GM18858 (cell line): ENCODE measurements around the gene SORCS2.

ENCODE experiments used
- ATAC-seq: cut with Tn5 transposase; IDR thresholded peaks from one replicate; pipeline ENCODE4 v1.9.1; 2021; ENCODE audit not compliant: unreplicated experiment

SORCS2 gene

DNA sequence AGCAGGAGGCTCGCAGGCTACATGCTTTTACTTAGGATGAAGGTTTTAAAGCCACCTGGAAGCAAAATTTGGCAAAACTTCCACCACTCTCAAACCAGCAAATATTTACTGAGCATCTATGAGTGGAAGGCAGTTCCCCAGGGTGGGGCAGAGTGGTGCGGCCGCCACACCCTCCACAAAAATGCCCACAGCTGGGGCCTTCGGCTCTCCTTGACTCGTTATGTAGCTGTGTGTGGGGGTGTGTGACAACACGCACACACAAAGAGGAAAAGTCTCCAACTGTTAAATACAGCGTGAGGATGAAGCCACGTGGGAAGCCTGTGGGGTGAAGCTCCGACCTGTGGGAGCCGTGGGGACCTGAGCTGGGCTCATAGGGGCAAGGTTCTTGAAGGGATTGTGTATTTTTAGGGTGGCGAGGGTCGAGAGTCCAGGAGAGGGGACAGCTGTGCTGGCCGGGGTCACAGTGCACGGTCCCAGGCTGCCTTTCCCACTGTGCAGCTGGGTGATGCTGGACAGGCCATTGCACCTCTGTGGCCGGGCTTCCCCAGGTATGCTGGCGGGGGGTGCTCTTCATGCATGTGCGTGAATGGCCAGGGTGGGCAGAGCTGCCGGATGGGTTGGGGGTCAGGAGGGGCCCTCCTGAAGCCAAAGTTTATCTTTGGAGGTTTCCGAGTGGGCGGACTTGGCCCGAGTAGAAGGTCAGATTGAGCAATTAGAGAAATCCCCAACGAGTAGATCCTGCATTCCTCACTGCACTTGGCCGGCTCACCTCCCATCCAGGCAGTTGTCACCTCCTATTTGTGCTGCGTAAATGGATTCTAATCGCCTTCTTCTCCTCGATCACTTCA is 25.4 kb downstream of the SORCS2 start:
- no peak for ATAC-seq

DNA sequence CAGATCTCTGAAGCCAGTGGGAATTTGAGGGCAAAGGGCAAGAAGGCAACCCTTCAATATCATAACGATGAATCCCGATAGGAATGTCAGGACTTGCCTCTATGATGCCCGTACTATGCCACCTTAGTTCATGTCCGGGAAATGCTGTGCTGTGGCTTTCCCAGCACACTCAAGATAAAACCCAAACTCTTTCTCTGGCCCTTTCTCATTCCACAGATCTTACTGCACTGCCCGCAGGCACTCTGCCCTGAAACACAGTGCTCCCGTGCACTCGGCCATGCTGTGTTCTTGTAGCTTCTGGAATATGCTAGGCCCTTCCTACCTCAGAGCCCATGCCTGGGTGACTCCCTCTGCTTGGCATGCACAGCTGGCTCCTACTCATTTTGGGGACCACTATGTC is 26.3 kb downstream of the SORCS2 start:
- no peak for ATAC-seq

DNA sequence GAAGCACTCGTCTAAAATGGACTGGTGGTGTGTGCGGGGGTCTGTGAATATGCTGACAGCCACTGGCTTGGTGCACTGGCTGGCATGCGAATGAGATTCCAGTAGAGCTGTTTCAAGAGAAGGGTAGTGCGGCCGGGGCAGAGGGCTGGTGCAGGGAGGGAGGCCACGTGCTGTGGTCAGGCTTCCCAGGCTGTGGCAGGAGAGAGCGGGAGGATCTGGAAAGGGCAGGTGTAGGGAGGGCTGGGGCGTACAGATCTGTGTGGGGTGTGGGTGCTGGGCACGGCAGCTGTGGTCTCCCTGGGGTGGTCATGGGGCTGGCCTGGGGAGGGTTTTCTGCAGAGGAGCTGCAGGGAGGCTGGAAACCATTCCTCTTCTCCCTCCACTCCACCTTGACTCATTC is 30.2 kb downstream of the SORCS2 start:
- no peak for ATAC-seq

DNA sequence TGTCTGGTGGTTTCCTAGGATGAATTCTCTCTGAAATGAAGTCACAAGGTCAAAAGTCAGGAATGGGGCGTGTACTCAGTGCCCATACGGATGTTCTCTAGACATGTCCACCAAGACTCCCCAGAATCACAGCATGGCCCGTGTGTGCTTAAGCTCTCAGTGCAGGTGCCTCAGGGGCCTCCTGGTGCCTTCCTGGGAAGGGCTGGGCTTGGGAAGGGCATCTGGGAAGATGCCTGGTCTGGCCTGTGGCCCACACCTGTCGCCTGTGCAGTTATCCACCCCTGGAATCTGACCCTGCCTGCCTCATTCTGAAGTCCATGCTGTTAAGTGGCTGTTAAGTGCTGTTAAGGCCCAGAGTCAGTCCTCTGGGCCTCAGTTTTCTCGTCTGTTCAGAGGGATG is 31.2 kb downstream of the SORCS2 start:
- ATAC-seq = no peak

DNA sequence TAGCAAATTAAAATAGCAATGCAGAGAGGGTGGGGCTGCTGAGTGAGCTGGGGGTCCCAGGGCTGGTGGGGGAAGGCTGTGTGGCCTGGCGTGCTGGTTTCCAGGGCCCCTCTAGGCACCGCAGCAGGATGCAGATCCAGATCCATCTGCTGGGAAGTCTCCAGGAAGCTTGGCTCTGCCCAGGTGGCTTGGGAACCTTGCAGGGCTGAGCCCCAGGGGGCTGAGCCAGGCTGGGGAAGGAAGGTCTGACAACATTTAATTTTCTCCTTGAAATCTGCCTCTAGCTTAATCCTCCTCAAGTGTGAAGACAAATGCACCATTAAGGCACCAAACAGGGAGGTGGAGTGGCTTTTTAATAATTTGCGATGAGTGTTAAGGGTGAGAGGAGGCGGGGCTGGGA is 31.7 kb downstream of the SORCS2 start:
- no peak for ATAC-seq

DNA sequence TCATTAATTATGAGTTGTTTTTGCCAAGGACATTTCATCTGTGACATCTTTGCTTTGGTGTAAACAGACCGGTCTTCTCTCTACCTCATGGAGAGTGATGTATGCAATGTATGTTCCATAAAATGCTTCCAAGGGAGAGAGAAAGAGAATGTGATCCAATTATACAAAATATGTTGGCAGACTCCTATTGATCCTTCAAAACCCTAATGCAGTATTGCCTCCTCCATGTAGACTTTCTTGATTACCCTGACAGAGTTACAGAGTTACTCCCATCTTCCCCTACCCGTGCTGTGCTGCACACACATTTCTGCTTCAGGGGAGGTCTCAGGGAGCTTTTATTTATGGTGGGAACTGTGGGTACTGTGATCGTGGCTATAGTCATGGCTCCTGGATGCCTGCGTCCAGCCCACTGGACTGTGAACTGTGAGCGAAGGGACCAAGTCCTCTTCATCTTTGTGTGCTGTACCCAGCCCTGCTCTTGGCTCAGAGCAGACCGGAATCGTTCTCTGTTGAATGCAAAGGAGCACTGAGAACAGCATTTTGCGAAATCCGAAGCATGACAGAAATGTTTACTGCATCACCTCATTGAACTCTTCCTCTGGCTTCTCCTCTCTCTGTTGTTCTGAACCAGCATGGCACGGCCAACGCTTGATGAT is 32.7 kb downstream of the SORCS2 start:
- ATAC-seq = no peak

DNA sequence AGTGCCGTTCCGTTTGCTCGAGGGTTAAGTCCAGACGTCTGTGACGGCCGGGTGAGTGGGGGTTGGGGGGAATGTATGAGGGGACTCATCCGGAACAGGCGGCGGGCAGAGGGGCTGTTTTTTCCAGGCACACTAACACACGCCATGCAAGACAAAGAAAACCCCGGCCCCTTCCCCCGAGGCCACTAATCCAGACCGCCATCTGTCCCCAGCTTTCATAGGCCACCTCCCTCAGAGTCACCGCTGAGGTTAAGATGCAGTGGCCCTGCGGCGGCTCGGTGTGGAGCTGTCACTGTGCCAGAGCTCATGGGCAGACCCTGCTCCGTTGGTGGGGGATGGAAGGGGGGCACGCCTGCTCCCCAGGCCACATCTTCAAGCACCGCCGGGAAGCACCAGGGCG is 34.1 kb downstream of the SORCS2 start:
- no peak for ATAC-seq

DNA sequence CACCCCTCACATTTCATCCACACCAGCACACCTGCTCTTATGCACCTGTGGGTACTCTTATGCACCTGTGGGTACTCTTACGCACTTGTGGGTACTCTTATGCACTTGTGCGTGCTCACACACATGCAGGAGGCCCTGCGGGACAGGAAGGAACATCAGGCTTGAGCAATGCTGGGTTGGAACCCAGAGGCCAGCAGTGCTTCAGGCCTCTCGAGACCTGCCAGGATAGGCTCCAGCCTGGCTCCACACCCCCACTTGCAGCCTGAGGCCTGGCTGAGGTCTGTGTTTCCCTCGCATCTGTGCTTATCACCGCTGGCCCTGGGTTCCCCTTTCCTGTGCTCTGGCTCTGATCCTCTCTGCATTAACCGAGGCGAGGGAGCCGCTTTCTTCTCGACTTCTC is 34.7 kb downstream of the SORCS2 start:
- ATAC-seq = no peak

DNA sequence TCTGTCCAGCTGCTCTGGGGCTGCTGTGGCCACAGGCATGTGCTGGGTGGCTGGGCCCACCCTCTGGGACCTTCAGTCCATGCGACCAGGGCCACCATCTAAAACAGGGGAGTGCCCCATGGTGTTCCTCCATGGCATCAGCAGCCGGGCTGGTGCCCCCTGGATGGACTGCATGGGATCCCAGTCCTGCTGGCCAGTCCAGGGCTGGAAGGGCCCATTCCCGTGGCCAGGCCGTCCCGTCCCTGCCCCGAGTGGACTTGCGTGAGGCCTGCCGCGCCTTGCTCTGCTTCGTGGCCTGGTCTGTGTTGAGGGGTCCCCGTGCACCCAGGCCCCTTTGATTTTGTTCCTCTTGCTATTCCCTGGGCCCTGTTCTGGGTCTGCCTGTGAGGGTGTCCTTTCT is 36.4 kb downstream of the SORCS2 start:
- no peak for ATAC-seq

DNA sequence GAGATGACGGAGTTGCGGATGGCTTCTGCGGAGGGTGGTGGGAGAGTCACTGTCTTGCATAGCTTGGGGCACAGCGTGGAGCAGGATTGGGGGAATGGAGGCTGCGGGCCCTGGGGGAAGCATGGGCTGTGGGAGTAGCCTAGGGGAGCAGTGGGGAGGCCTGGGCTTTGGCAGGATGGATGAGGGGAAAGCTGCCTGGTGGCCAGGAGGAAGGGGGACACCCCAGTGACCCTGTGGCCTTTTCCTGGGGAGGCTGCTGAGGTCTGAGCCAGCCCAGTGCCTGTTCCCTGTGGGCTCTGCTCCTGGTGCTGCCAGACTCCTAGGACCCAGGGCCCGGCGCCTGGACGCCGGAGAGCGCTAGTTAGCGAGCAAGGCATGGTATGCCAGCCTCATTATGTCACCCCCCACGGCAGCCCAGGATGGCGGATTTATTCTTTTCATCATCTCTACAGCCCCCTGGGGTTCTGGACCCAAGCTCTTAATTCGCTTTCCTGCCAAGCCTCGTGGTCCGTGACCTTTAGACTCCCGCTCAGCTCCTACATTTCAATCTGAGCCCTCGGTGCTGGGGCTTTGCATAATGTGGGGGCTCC is 39.8 kb downstream of the SORCS2 start:
- ATAC-seq = no peak

DNA sequence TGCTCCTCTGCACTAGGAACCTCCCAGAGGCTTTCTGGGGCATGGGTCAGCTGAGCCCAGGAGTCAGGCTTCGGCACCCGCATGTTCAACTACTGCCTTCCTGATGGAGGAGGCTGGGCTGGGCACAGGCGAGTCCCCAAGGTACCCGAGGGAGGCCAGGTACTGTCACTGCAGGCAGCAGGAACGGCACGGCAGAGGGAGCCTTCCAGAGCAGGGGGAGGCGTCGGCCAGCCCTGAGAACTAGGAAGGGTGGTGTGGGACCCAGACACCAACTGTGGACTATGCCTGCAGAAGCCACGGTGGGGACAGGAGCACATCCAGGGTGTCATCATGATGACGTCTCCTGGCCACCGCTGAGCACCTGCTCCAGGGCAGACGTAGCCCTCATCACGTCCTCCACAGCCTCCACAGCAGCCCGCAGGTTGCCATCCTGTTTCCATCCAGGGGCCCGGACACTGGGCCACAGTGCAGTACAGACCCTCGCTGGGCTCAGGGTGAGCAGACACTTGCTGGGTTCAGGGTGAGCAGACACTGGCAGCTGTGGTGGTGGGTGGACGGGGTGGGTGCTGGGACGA is 40.8 kb downstream of the SORCS2 start:
- ATAC-seq = no peak

DNA sequence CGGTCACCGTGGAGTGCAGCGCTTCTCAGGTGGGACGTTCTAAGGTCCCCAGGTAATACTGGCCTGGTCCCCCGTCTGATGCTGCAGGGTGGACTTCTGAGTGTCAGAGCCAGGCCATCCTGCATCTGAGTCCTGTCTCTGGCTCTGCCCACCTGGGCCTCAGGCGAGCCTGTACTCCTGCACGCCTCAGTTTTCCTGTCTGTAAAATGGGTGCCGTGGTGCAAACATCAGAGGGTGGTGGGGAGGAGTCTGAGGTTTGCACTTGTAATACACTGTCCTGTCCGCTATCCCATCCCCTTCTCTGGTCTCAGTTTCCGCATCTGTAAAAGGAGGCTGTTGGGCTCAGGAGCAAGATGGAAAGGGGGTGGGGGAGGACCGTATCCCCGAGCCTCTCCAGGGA is 41.3 kb downstream of the SORCS2 start:
- ATAC-seq = no peak

DNA sequence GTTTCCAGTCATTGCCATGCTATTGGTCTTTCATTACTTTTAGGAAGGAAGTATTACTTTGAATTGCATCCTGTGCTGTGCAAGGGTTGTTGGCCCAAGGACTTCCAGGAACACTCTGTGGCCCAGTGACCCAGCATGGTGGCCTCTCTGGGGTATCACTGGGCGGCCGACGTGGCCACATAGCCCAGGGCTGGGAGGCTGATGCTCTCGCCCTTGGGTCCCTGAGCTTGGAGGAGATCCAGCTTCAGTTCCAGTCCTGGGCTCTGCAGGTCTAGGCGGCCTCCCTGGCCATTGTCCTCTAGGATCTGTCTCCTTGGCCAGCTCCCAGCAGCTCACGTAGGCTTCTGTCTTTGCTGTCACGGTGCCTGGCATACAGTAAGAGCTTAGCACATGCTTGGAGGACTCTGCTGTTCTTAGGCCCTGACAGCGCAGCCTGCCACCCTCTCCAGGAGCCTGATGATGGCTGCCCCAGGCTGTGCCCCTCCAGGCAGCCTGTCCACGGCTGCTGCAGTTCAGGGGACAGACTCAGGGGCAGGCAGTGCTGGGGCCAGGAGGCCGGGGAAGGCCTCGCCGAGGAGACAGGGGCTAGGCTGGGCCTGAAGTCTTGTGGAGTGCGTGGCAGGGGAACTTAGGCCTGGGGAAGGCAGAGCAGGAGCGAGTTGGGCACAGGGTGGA is 42.2 kb downstream of the SORCS2 start:
- no peak for ATAC-seq

DNA sequence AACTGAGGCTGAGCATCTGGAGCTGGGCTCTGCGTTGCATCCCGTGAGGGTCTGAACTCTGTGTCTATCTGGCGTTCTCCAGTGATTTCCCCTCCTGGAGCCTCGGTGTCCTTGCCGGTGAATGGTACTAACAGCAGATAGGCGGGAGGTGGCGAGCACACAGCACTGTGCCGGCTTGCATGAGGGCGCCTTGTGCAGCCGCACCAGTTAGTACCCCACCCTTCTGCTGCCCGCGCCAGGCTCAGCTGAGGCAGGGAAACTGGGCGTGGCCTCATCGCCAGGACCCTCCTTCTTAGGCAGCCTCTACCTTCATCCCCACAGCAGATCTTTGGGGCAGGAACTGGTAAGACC is 42.7 kb downstream of the SORCS2 start:
- ATAC-seq = no peak

DNA sequence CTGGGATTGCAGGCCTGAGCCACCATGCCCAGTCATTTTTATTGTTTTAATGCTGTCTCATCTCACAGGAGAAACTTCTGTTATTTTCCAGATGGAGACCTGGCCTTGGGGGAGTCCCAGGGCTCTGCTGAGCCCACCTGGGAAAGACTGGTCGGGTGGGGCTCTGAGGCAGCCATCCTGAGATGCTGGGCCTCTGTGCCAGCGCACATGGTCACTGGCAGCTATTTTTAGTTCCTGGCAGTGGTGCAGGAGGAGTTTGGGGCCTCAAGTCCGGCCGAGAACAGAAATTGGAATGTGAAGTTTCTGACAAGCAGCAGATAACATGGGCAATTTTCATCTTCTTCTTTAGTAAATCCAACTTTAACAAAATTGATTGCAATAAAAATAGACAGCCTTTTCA is 44.5 kb downstream of the SORCS2 start:
- no peak for ATAC-seq

DNA sequence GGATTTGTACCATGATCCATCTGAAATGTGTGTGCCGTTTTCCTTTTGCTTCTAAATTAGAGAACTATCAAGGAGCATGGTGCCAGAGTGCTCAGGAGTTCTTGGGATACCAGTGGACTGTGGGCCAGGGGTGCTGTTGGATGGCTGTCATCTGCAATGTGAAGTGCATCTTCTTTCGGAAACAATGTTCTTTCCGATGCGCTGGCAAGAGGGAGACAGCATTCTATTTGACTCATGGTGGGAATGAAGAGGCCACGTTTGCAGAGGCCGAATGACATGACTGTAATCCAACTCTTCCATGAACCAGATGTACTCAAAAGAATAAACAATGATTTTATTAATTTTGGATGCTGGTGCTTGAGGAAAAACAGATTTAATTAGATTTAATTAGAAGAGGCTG is 45.5 kb downstream of the SORCS2 start:
- ATAC-seq = no peak

DNA sequence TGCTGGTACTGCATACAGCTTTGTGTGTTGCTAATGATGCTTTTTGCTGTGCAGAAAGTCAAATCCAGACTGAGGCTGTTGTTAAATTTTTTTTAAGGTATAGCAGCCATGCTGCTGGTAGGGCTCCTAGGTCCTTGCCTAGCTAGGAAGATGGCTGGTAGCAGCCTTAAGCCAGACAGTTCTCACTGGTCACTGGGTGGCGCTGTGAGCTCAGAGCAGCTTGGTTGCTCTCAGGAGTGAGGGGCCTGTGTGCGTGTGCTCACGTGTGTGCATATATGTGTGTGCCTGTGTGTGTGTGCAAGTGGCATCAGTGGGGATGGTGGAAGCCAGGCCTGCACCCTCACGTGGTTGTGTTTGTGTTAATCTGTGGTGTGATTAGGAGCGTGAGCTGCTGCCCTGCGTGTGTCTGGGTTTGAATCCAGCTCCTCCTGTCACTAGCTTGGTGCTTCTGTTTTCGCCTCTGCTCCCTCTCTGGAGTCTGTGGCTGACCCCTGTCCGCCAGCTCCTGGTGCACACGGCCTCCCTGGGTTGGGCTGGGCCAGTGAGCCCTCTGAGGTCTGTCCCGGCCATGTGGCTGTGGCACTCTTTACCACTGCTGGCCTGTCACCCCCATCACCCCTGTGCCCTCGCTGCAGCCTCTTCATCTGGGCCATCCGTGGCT is 46.1 kb downstream of the SORCS2 start:
- no peak for ATAC-seq

DNA sequence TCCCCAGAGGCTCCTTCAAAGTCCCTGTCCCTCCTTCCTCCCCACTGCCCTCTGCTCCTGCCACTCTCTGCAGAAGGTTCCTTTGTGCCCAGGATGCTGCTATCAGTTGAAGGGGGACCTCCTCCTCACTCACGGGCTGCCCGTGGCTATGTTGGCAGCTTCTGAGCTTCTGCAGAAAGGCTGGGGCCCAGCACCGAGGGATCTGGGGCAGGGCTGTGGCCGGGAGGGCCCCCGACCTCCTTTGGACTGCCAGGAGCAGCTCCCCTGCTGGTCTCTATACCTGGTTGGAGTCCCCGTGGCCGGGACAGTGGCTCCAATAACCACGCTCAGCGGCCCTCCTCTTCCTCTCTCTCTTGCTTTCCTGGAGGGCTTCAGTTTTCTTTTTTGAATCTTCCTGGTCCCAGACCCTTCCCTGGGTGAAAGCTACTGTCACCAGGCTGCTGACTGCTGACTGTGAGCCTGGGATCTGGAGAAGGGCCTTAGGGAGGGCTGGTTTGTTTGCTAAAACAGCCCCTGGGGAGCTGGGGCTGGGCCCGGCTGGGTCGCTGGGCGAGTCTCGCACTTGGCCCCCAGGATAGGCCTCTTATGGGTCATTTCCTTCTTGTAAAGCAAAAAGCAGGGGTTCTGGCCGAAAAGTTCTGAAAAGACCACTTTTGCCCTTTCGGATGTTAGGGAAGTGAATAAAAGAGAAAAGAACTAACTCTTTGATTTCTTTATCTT is 46.9 kb downstream of the SORCS2 start:
- no peak for ATAC-seq

DNA sequence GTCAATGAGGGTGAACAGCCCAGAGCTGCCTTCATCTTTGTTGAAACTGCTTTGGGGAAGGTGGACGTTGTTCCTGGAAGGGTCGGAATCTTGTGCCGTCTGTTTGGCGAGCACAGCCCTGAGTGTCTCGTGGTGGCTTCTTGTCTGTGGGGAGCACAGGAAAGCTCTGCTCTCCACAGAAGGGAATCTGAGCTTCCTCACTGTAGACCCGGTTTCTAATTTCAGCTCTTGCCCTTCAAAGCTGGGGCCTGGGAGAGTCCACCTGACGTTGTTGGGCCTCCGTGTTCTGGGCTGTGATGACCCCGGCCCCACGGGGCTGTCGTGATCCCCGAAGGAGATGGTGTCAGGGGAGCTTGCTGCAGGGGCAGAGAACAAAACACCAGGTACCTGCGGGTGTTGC is 47.5 kb downstream of the SORCS2 start:
- ATAC-seq = no peak

DNA sequence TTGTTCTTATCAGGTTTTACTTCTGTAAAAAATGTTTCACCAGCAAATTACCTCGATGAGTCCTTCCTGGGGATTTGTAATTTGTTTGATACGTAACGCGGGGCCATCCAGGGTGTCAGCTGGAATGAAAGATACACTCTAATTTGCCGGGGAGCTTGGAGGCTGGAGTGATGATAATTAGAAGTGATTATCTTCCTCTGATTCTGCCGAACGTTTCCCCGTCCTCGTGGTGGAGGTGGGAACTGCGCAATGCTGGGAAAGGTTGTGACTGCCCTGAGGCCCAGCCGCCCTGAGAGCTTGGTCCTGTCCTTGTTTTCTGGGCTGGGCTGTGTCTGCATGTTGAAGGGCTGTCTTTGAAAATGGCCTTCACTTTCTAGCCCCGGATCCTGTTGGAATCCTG is 48.0 kb downstream of the SORCS2 start:
- no peak for ATAC-seq
